HCT116 (cell line): ENCODE results near the gene CD59. TPM values are rescaled to one million over a fixed set of nuclear protein-coding genes. Genes with fewer than 3 reads are reported as not detected.
A peak's percentile ranks its signal among the peaks of the same experiment; 100 is the strongest.
"Not testable (repeated sequence)": the region's sequence is repeated elsewhere in the genome, so short reads cannot be mapped to it uniquely, and the experiment has no call there.

Source experiments
- ATAC-seq: fragments of 200-7000 bp; cut with Tn5 transposase; 2 replicates; pipeline ENCODE4 v1.9.1; 2020; ENCODE audit warnings: mild to moderate bottlenecking, moderate library complexity
- BruUV-seq: library from RNA; stranded (reverse); fragments of 400-500 nt; replicated peaks from 2 replicates; lab custom pipeline; 2021; lab: Mats Ljungman, UMichigan
- CTCF ChIA-PET: fragments of 300-600 bp; sonication (Branson Sonifier 250); formaldehyde crosslinking; loops from one replicate; lab custom pipeline; 2021; ENCODE audit warnings: antibody characterized with exemption; lab: Charles Lee
- POLR2A ChIA-PET: fragments of 300-600, 350-600 bp; sonication (Branson Sonifier 250); formaldehyde crosslinking; loops from one replicate; lab custom pipeline; 2021; ENCODE audit warnings: antibody characterized with exemption; lab: Charles Lee
- RAD21 ChIA-PET, 2 experiments: fragments of 300-600 bp; sonication (Branson Sonifier 250); formaldehyde crosslinking; loops; one replicate each; lab custom pipeline; 2023; ENCODE audit warnings: low total read pairs in 2 of 2; ENCODE audit not compliant: uncharacterized antibody in 2 of 2, unreplicated experiment in 2 of 2, low non-redundant PET in 1 of 2; lab: Charles Lee
- DNase-seq: peaks from one replicate; pipeline ENCODE4 v3.0.0-alpha.2; 2010; ENCODE audit warnings: low read depth, low spot score
- H2AFZ ChIP-seq: fragments of 200-600 bp; shearing (Covaris generic), sonication (generic); 2 replicates; pipeline ENCODE4 v1.6.1; 2017; ENCODE audit warnings: low read depth, mixed run types, mixed read lengths, antibody characterized with exemption, low read length; ENCODE audit not compliant: poor library complexity, severe bottlenecking
- H3K27ac ChIP-seq: 2 replicates; pipeline ENCODE4 v1.5.1; 2012; ENCODE audit warnings: low read depth, low read length
- H3K27me3 ChIP-seq: fragments of 200-600 bp; sonication (generic); 2 replicates; pipeline ENCODE4 v1.6.1; 2016; ENCODE audit warnings: mixed run types, low read length, mixed read lengths; ENCODE audit not compliant: insufficient read depth
- H3K36me3 ChIP-seq, 2 experiments: fragments of 200-500 bp in 1 of 2; fragments of 200-600 bp in 1 of 2; sonication (Bioruptor generic) in 1 of 2; sonication (generic) in 1 of 2; 2 replicates each; pipeline versions ENCODE4 v1.5.1 to v1.6.1; 2014 to 2016; ENCODE audit warnings: low read length in 2 of 2, inconsistent platforms in 1 of 2, mixed read lengths in 1 of 2, mixed run types in 1 of 2; ENCODE audit not compliant: insufficient read depth in 2 of 2, control insufficient read depth in 1 of 2
- H3K4me1 ChIP-seq, 2 experiments: fragments of 200-600 bp in 1 of 2; sonication (generic) in 1 of 2; 2 replicates each; pipeline versions ENCODE4 v1.5.1 to v1.6.1; 2012 to 2017; ENCODE audit warnings: low read length in 2 of 2, inconsistent platforms in 1 of 2, mild to moderate bottlenecking in 1 of 2, mixed read lengths in 1 of 2, mixed run types in 1 of 2, moderate library complexity in 1 of 2; ENCODE audit not compliant: insufficient read depth in 2 of 2, control insufficient read depth in 1 of 2
- H3K4me2 ChIP-seq: fragments of 200-600 bp; sonication (generic); 2 replicates; pipeline ENCODE4 v1.6.1; 2017; ENCODE audit warnings: mixed run types, low read length, mixed read lengths
- H3K4me3 ChIP-seq, 2 experiments: fragments of 200-600 bp in 1 of 2; sonication (generic) in 1 of 2; replicated peaks in 1 of 2; 2 replicates each; pipeline ENCODE4 v1.5.1; 2011 to 2016; ENCODE audit warnings: low read length in 2 of 2, control low read depth in 1 of 2, low read depth in 1 of 2, mild to moderate bottlenecking in 1 of 2, mixed read lengths in 1 of 2, mixed run types in 1 of 2
- H3K79me2 ChIP-seq: fragments of 200-600 bp; sonication (generic); 2 replicates; pipeline ENCODE4 v1.6.1; 2017; ENCODE audit warnings: mild to moderate bottlenecking, mixed run types, low read length, moderate library complexity, mixed read lengths; ENCODE audit not compliant: insufficient read depth
- H3K9ac ChIP-seq: fragments of 200-600 bp; sonication (generic); 2 replicates; pipeline ENCODE4 v1.6.1; 2016; ENCODE audit warnings: low read length, mixed read lengths
- H3K9me2 ChIP-seq: fragments of 200-600 bp; sonication (generic), shearing (Covaris generic); 2 replicates; pipeline ENCODE4 v1.6.1; 2017; ENCODE audit warnings: mixed run types, mild to moderate bottlenecking, moderate library complexity; ENCODE audit not compliant: insufficient read depth
- H3K9me3 ChIP-seq, 2 experiments: fragments of 200-500 bp in 1 of 2; fragments of 200-600 bp in 1 of 2; sonication (Bioruptor generic) in 1 of 2; sonication (generic) in 1 of 2; 2 replicates each; pipeline ENCODE4 v1.6.1; 2014 to 2017; ENCODE audit warnings: low read length in 2 of 2, mixed read lengths in 2 of 2, inconsistent platforms in 1 of 2, low read depth in 1 of 2, mild to moderate bottlenecking in 1 of 2, mixed run types in 1 of 2, moderate library complexity in 1 of 2; ENCODE audit not compliant: control insufficient read depth in 1 of 2, insufficient read depth in 1 of 2
- H4K20me1 ChIP-seq: fragments of 200-600 bp; sonication (generic), shearing (Covaris generic); 2 replicates; pipeline ENCODE4 v1.6.1; 2017; ENCODE audit warnings: mixed run types, mild to moderate bottlenecking, moderate library complexity; ENCODE audit not compliant: insufficient read depth
- EZH2phosphoT487 ChIP-seq: fragments of 200-600 bp; IDR thresholded peaks from 2 replicates; pipeline ENCODE4 v1.6.1; 2018; ENCODE audit warnings: antibody characterized with exemption, borderline replicate concordance
- FOSL1 ChIP-seq: IDR thresholded peaks from 2 replicates; pipeline ENCODE4 v1.6.1; 2012; ENCODE audit warnings: low read depth
- SRF ChIP-seq: IDR thresholded peaks from 2 replicates; pipeline ENCODE4 v1.6.1; 2012; ENCODE audit warnings: low read depth
- intact Hi-C: fragments of 100-400 bp; cut with micrococcal nuclease; formaldehyde crosslinking; loops from 2 replicates; pipeline ENCODE4 v1.10.0; 2022
- total RNA-seq: library from RNA; stranded (reverse); gene quantifications from one replicate; pipeline ENCODE4 v1.2.1, GENCODE V29; 2021; ENCODE audit not compliant: unreplicated experiment
- TF ChIP-seq, protein P1 (sequence below): IDR thresholded peaks from 2 replicates; pipeline ENCODE4 v1.6.1; 2012

CD59 gene
- total RNA-seq, 1 experiment from 2014 or later = 122 TPM

DNA sequence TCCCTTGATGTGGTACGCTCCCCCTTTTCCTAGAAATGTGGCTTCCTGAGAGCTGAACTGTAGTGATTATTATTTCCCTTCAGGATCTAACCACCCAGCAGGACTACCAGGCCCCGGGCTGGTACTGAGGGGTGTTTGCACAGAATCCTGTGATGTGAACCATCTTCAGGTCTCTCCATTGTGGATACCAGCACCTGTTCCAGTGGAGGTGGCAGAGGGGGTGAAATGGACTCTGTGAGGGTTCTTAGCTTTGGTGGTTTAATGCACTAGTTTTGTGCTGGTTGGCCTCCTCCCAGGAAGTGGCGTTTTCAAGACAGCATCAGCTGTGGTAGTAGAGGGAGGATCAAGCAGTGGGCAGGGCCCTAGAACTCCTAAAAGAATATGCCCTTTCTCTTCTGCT, 54.2 kb downstream of the CD59 start:
- TF ChIP-seq, protein P1, sequence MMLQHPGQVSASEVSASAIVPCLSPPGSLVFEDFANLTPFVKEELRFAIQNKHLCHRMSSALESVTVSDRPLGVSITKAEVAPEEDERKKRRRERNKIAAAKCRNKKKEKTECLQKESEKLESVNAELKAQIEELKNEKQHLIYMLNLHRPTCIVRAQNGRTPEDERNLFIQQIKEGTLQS = no peak
- TF ChIP-seq SRF (no peak), EZH2phosphoT487 (no peak), FOSL1 (no peak)
- H3K9ac ChIP-seq = no peak overlapping the region
- 0 out of 2 replicates have a peak overlapping the region, but pooled peaks have one; percentile 18 for H3K4me2 ChIP-seq
- intact Hi-C loops = loop anchor here (10.0 kb wide), 1 partner anchor 967 kb away; no protein-coding TSS in a partner anchor
- ATAC-seq = 0 out of 2 replicates have a peak, but pooled peaks have one; percentile 9
- ChIA-PET CTCF (interaction anchor here (1.0 to 2.7 kb wide), 3 partner anchors 61 to 140 kb away, joined by 5 to 10 read pairs (median 6); no protein-coding TSS in a partner anchor), RAD21 (interaction anchor here in 1 of 2 experiments (1.3 kb wide), 1 partner anchor 60 kb away, joined by 3 read pairs; no protein-coding TSS in a partner anchor), POLR2A (no interaction called here)
- H3K4me3 ChIP-seq = no peak overlapping the region
- DNase-seq = no peak
- no peaks in the 10 kb centered on the region for H4K20me1 ChIP-seq
- no peaks in the 10 kb centered on the region for H3K79me2 ChIP-seq
- H3K9me2 ChIP-seq = no peaks in the 10 kb centered on the region
- BruUV-seq = no TSS peak
- H3K36me3 ChIP-seq = no peaks in the 10 kb centered on the region
- no peak overlapping the region for H2AFZ ChIP-seq
- no peak overlapping the region for H3K27ac ChIP-seq
- no peaks in the 10 kb centered on the region for H3K9me3 ChIP-seq
- H3K4me1 ChIP-seq = peaks cover 2 to 14% of the 10 kb centered on the region in 2 experiments; a peak in 2 of 4 replicates
- H3K27me3 ChIP-seq = no peaks in the 10 kb centered on the region

DNA sequence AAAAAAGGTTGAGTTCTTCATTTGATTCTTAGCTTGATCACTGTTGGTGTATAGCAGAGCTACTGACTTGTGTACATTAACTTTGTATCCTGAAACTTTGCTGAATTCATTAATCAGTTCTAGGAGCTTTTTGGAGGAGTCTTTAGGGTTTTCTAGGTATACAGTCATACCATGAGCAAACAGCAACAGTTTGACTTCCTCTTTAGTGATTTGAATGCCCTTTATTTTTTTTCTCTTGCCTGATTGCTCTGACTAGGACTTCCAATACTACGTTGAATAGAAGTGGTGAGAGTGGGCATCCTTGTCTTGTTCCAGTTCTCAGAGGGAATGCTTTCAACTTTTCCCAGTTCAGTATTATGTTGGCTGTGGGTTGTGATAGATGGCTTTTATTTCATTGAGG, 57.6 kb downstream of the CD59 start:
- POLR2A ChIA-PET, H3K9me3 ChIP-seq, H2AFZ ChIP-seq, H3K4me3 ChIP-seq, H3K27me3 ChIP-seq, intact Hi-C loops, H3K27ac ChIP-seq, H3K36me3 ChIP-seq, H3K79me2 ChIP-seq, H4K20me1 ChIP-seq, H3K9ac ChIP-seq, DNase-seq, BruUV-seq, H3K9me2 ChIP-seq, ATAC-seq, H3K4me2 ChIP-seq, RAD21 ChIA-PET: not testable (repeated sequence)
- CTCF ChIA-PET = interaction anchor here (1.4 kb wide), 1 partner anchor 10 kb away, joined by 3 read pairs; no protein-coding TSS in a partner anchor
- H3K4me1 ChIP-seq = peaks cover 2 to 14% of the 10 kb centered on the region in 2 experiments; a peak in 2 of 4 replicates
